Activated T-cell treated with anti-CD3 and anti-CD28 coated beads, Interleukin-2, amount 50 U/mL, for 4 hours (primary cell): ENCODE results near the gene SH3PXD2A. TPM values are rescaled to one million over a fixed set of nuclear protein-coding genes. Genes with fewer than 3 reads are reported as not detected.

Source experiments
- ATAC-seq, 2 donors: fragments of 200-7000 bp; cut with Tn5 transposase; one replicate each; pipeline ENCODE4 v1.10.0; 2021
- DNase-seq: peaks from one replicate; pipeline ENCODE4 v3.0.0-alpha.2; 2020
- H3K27me3 Mint-ChIP-seq: one replicate; pipeline ENCODE4 v1.8.0; 2021; ENCODE audit warnings: low read depth, mixed read lengths
- H3K36me3 Mint-ChIP-seq: one replicate; pipeline ENCODE4 v1.8.0; 2022; ENCODE audit warnings: mixed read lengths; ENCODE audit not compliant: insufficient read depth
- H3K4me1 Mint-ChIP-seq: one replicate; pipeline ENCODE4 v1.8.0; 2021; ENCODE audit warnings: low read depth, mixed read lengths
- H3K4me3 Mint-ChIP-seq: one replicate; pipeline ENCODE4 v1.8.0; 2021; ENCODE audit warnings: mild to moderate bottlenecking, moderate library complexity, mixed read lengths
- H3K9me3 Mint-ChIP-seq: one replicate; pipeline ENCODE4 v1.8.0; 2021; ENCODE audit warnings: mixed read lengths
- total RNA-seq, 3 donors: library from RNA; stranded (reverse); gene quantifications; one replicate each; pipeline ENCODE4 v1.2.1, GENCODE V29; 2021

Gene SH3PXD2A
- total RNA-seq, 3 donors from 2014 or later, result 2.4 to 2.8 (median 2.4) TPM

GRCh38 chr10:103888113-103888841 lies 32.9 kb upstream of the SH3PXD2A start:
- Mint-ChIP-seq H3K4me1 (peaks cover 27% of the 10 kb centered on the region), H3K27me3 (no peaks in the 10 kb centered on the region), H3K9me3 (no peaks in the 10 kb centered on the region), H3K4me3 (no peak overlapping the region), H3K36me3 (peaks cover 34% of the 10 kb centered on the region)
- no peak for DNase-seq
- peak; percentile 74 to 77 for ATAC-seq

- ATAC-seq, result no peak
- no peaks in the 10 kb centered on the region for H3K9me3 Mint-ChIP-seq
- no peak overlapping the region for H3K4me3 Mint-ChIP-seq
- H3K4me1 Mint-ChIP-seq, result peaks cover 21% of the 10 kb centered on the region
- no peaks in the 10 kb centered on the region for H3K27me3 Mint-ChIP-seq
- DNase-seq, result no peak
- peaks cover 44% of the 10 kb centered on the region for H3K36me3 Mint-ChIP-seq
Measured at GRCh38 chr10:103885617-103886016, 30.2 kb upstream of the SH3PXD2A start.

GRCh38 chr10:103884681-103885139 lies 29.3 kb upstream of the SH3PXD2A start:
- no peak for DNase-seq
- no peak overlapping the region for H3K4me3 Mint-ChIP-seq

DNA sequence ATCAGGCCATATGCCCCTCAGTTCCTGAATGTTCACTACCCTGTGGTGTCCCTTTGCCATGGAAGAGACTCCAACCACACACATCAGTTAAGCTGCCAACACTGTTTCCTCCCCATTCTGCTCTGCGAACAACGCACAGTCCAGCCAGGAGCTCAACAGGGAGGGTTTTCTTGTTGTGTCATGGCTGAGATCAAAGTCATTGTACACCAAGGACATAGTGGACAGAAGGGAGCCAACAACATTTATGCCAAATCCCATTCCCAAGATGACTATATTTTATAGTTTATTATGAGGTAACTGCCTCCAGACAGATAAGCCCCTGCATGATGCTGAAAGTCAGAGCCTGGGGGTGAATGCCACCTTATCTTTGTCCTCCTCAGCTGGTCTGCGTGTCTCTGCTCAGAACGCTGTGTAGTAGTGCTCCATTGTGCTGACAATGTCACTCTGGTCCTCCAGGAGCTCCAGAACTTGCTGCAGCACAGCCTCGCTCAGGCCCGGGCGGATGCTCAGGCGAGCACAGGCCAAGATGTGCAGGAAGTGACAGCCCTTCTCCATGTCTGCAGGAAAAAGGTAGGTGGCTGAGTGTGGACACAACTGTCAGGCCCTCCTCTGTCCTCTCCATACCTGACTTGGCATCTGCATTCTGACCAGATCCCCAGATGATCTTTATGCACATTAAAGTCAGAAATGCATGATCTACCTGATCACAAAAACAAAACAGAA lies 27.1 kb upstream of the SH3PXD2A start:
- Mint-ChIP-seq H3K36me3 (peaks cover 60% of the 10 kb centered on the region), H3K9me3 (no peaks in the 10 kb centered on the region), H3K4me3 (no peak overlapping the region), H3K27me3 (no peaks in the 10 kb centered on the region), H3K4me1 (no peaks in the 10 kb centered on the region)
- ATAC-seq (no peak), DNase-seq (no peak)

More at GRCh38 chr10:103884681-103885139, 29.3 kb upstream of the SH3PXD2A start:
- H3K4me1 Mint-ChIP-seq, result peaks cover 13% of the 10 kb centered on the region
- peaks cover 47% of the 10 kb centered on the region for H3K36me3 Mint-ChIP-seq
- no peaks in the 10 kb centered on the region for H3K27me3 Mint-ChIP-seq
- peak in 1 of 2 donors; percentile 54 for ATAC-seq
- no peaks in the 10 kb centered on the region for H3K9me3 Mint-ChIP-seq

DNA sequence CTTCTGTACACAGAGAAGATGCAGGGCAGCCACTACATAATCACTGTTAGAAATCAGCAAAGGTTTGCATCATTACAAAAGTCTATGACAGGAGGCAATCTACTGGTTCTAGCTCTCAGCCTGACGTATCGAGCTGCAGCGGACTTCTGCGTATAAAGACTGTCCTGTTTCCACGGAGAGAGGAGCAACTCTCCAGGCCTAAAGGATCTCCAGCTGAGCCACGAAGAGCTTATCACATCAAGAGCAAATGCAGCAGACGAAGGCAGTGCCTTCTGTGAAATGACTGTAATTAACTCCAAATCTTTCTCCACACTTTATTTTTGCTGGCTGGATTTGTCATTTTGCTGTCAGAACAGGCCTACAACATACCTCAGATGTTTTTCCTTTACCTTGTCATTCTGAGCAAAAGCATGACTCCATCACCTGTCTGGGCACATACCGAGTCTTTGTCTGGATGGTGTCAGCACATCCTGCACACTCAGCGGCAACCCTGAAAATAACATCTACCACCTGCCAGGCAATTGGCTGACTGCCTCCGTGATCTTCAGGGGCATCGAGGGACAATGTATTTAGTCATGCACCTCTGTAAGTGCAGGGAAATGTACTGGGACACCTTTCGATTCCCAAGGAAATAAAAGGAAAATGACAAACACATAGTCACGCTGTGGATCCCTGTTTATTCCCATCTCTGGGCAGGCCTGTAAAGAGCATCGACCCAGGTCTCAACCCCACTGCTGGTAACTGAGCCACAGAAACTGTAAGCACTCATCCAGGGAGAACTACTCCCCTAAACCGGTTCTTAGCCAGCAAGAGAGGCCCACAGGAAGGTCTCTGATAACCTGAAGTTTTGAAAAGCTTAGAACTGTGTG lies 26.3 kb upstream of the SH3PXD2A start:
- Mint-ChIP-seq H3K4me3 (no peak overlapping the region), H3K27me3 (no peaks in the 10 kb centered on the region), H3K36me3 (peaks cover 55% of the 10 kb centered on the region), H3K9me3 (no peaks in the 10 kb centered on the region), H3K4me1 (no peaks in the 10 kb centered on the region)
- no peak for DNase-seq
- no peak for ATAC-seq

DNA sequence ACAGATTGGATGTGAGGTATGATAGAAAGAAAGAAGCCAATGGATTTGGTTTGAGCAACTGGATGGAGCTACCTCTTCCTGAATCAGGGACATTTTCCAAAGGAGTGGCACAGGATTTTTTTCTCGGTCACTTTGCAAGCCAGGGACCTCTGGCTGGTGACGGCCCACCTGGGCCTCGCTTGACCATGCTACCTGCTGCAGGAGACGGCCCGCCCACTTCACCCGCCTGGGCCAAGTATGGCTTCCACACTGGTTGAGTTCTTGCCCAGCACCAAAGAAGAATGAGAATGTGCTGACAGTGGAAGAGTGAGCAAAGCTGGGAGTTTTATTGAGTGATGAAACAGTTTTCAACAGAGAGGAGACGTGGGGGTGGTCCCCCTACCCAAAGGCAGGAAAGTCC lies 24.5 kb upstream of the SH3PXD2A start:
- Mint-ChIP-seq H3K36me3 (peaks cover 56% of the 10 kb centered on the region), H3K27me3 (no peaks in the 10 kb centered on the region), H3K4me3 (no peak overlapping the region), H3K4me1 (no peaks in the 10 kb centered on the region), H3K9me3 (no peaks in the 10 kb centered on the region)
- DNase-seq (no peak), ATAC-seq (no peak)

DNA sequence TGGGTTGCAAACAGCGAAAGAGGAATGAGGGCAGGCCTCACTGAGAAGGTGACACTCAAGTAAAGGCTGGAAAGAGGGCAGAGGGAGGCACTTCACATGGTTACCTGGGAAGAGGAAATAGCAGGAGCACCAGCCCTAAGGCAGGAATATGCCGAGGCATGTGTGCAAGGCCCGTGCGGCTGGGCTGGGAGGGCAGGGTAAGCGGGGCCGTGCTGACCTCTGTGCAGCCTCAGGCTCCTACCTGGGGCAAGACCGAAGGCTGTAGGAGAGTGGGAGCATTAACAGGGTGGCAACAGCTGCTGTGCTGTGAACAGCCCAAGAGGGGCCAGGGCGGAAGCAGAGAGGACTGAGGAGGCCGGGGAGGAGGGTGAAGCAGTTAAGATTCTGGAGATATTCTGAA lies 24.0 kb upstream of the SH3PXD2A start:
- peaks cover 55% of the 10 kb centered on the region for H3K36me3 Mint-ChIP-seq
- H3K4me3 Mint-ChIP-seq, result no peak overlapping the region
- no peaks in the 10 kb centered on the region for H3K27me3 Mint-ChIP-seq
- H3K9me3 Mint-ChIP-seq, result no peaks in the 10 kb centered on the region
- no peak for ATAC-seq
- no peak for DNase-seq
- H3K4me1 Mint-ChIP-seq, result no peaks in the 10 kb centered on the region

DNA sequence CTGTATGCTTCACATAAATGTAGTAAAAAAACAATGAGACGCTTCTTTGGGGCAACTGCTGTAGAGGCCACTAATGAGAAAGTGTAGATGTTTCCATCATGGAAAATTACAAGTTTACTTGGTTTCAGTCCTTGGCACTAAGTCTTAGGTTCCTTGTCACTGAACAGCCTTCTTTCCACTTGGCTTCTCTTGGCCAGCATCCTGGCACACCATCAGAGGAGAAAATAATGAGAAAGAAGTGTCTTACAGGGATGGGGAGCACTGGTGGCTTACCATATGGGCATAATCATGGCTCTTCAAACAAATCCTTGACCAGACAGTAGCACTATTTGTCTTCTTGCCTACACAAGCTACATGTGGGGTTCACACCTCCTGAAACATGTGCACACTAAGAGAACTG lies 22.5 kb upstream of the SH3PXD2A start:
- no peaks in the 10 kb centered on the region for H3K27me3 Mint-ChIP-seq
- no peaks in the 10 kb centered on the region for H3K9me3 Mint-ChIP-seq
- peaks cover 51% of the 10 kb centered on the region for H3K36me3 Mint-ChIP-seq
- H3K4me3 Mint-ChIP-seq, result no peak overlapping the region
- no peak for DNase-seq
- no peak for ATAC-seq
- H3K4me1 Mint-ChIP-seq, result no peaks in the 10 kb centered on the region

DNA sequence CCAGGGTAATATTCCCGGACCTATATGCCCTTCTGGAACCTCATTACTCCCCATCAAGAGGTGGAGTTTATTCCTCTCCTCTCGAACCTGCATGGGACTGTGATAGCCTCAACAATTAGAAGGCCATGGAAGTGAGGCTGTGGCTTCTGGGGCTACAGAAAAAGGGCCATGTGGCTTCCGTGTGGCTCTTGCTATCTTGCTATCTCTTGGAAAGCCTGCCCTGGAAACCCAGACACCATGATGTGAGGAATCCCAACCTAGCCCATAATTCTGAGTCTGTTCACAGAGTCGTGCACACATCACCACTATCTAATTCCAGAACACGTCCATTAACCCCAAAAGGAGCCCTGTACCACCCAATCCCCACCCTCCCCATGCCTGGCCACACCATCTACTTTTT lies 20.8 kb upstream of the SH3PXD2A start:
- no peak for ATAC-seq
- H3K36me3 Mint-ChIP-seq, result peaks cover 36% of the 10 kb centered on the region
- no peak for DNase-seq
- H3K9me3 Mint-ChIP-seq, result no peaks in the 10 kb centered on the region
- H3K4me1 Mint-ChIP-seq, result no peaks in the 10 kb centered on the region
- no peak overlapping the region for H3K4me3 Mint-ChIP-seq
- no peaks in the 10 kb centered on the region for H3K27me3 Mint-ChIP-seq

DNA sequence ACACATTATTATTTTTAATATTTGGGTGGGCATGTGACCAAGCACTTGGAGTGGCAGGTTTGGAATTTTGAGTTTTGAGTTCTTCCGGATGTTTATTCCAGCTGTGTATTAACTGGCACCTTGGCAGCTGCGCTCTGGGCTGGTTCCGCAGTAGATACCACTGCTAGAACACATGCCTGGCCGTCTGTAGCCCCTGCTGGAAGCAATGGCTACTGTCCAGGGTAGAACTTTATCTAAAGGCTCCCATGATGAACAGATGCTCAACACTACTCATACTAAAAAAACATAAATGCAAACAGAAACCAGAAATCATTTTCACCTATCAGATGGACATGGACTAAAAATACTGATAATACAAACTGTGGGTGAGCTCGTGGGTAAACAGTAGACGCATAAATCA lies 19.4 kb upstream of the SH3PXD2A start:
- Mint-ChIP-seq H3K4me3 (no peak overlapping the region), H3K36me3 (peaks cover 26% of the 10 kb centered on the region), H3K9me3 (no peaks in the 10 kb centered on the region), H3K27me3 (no peaks in the 10 kb centered on the region), H3K4me1 (no peaks in the 10 kb centered on the region)
- DNase-seq (no peak), ATAC-seq (no peak)

GRCh38 chr10:103872137-103872931 lies 17.0 kb upstream of the SH3PXD2A start:
- Mint-ChIP-seq H3K4me1 (no peaks in the 10 kb centered on the region), H3K4me3 (no peak overlapping the region), H3K9me3 (no peaks in the 10 kb centered on the region), H3K36me3 (peaks cover 6% of the 10 kb centered on the region), H3K27me3 (no peaks in the 10 kb centered on the region)
- no peak for DNase-seq
- ATAC-seq, result no peak

GRCh38 chr10:103871006-103871405 lies 15.6 kb upstream of the SH3PXD2A start:
- DNase-seq (no peak), ATAC-seq (no peak)
- no peaks in the 10 kb centered on the region for H3K4me1 Mint-ChIP-seq
- no peaks in the 10 kb centered on the region for H3K27me3 Mint-ChIP-seq
- peaks cover 6% of the 10 kb centered on the region for H3K36me3 Mint-ChIP-seq
- no peak overlapping the region for H3K4me3 Mint-ChIP-seq
- no peaks in the 10 kb centered on the region for H3K9me3 Mint-ChIP-seq

GRCh38 chr10:103870516-103870915 lies 15.1 kb upstream of the SH3PXD2A start:
- H3K36me3 Mint-ChIP-seq, result peaks cover 6% of the 10 kb centered on the region
- no peak for ATAC-seq
- no peak overlapping the region for H3K4me3 Mint-ChIP-seq
- no peaks in the 10 kb centered on the region for H3K27me3 Mint-ChIP-seq
- no peak for DNase-seq
- H3K4me1 Mint-ChIP-seq, result no peaks in the 10 kb centered on the region
- peaks cover under 1% of the 10 kb centered on the region for H3K9me3 Mint-ChIP-seq

GRCh38 chr10:103869336-103869735 lies 14.0 kb upstream of the SH3PXD2A start:
- H3K9me3 Mint-ChIP-seq, result peaks cover 11% of the 10 kb centered on the region
- H3K4me1 Mint-ChIP-seq, result no peaks in the 10 kb centered on the region
- no peaks in the 10 kb centered on the region for H3K27me3 Mint-ChIP-seq
- ATAC-seq (no peak), DNase-seq (no peak)
- H3K4me3 Mint-ChIP-seq, result no peak overlapping the region
- peaks cover 10% of the 10 kb centered on the region for H3K36me3 Mint-ChIP-seq
